Activated naive CD4-positive, alpha-beta T cell treated with anti-CD3 and anti-CD28 coated beads, Interleukin-2, amount 10 ng/mL, durations not matched to agents 7 days and 5 days (primary cell): ENCODE data around the gene NYAP1.
"Not testable (repeated sequence)": the region's sequence is repeated elsewhere in the genome, so short reads cannot be mapped to it uniquely, and the experiment has no call there.

Experiments used
- CTCF ChIA-PET: fragments of 350-600 bp; sonication (Branson Sonifier 250); formaldehyde crosslinking; loops from one replicate; lab custom pipeline; 2021; ENCODE audit warnings: antibody characterized with exemption; lab: Charles Lee
- DNase-seq: peaks from one replicate; pipeline ENCODE4 v3.0.0-alpha.2; 2020
- H3K27ac Mint-ChIP-seq: one replicate; pipeline ENCODE4 v1.8.0; 2021; ENCODE audit warnings: mild to moderate bottlenecking, moderate library complexity, mixed read lengths
- H3K27me3 Mint-ChIP-seq: one replicate; pipeline ENCODE4 v1.8.0; 2021; ENCODE audit warnings: mild to moderate bottlenecking, mixed read lengths
- H3K36me3 Mint-ChIP-seq: one replicate; pipeline ENCODE4 v1.8.0; 2021; ENCODE audit warnings: mixed read lengths
- H3K4me1 Mint-ChIP-seq: one replicate; pipeline ENCODE4 v1.8.0; 2021; ENCODE audit warnings: mixed read lengths
- H3K4me3 Mint-ChIP-seq: one replicate; pipeline ENCODE4 v1.8.0; 2021; ENCODE audit warnings: mild to moderate bottlenecking, moderate library complexity, mixed read lengths
- H3K9me3 Mint-ChIP-seq: one replicate; pipeline ENCODE4 v1.8.0; 2021; ENCODE audit warnings: mixed read lengths

NYAP1 gene

GRCh38 chr7:100446040-100446439 lies 37.7 kb upstream of the NYAP1 start:
- H3K4me3 Mint-ChIP-seq, result no peak overlapping the region
- DNase-seq, result no peak
- H3K4me1 Mint-ChIP-seq, result peaks cover 41% of the 10 kb centered on the region
- peaks cover 11% of the 10 kb centered on the region for H3K27me3 Mint-ChIP-seq
- H3K36me3 Mint-ChIP-seq, result no peaks in the 10 kb centered on the region
- CTCF ChIA-PET, result interaction anchor here (1.0 kb wide), 1 partner anchor 34 kb away, joined by 3 read pairs; the partner anchor contains the start of gene TSC22D4
- no peaks in the 10 kb centered on the region for H3K9me3 Mint-ChIP-seq
- H3K27ac Mint-ChIP-seq, result no peak overlapping the region

- not testable (repeated sequence) for H3K9me3 Mint-ChIP-seq, DNase-seq, H3K27ac Mint-ChIP-seq, H3K4me3 Mint-ChIP-seq, H3K36me3 Mint-ChIP-seq
- peaks cover 41% of the 10 kb centered on the region for H3K4me1 Mint-ChIP-seq
- CTCF ChIA-PET, result interaction anchor here (1.2 kb wide), 1 partner anchor 8 kb away, joined by 4 read pairs; no protein-coding TSS in a partner anchor
- peaks cover 11% of the 10 kb centered on the region for H3K27me3 Mint-ChIP-seq
These were observed 36.4 kb upstream of the NYAP1 start for GRCh38 chr7:100447363-100447762.

- DNase-seq, result no peak
- Mint-ChIP-seq H3K27ac (no peak overlapping the region), H3K36me3 (no peaks in the 10 kb centered on the region), H3K4me1 (peaks cover 37% of the 10 kb centered on the region), H3K27me3 (peaks cover 11% of the 10 kb centered on the region), H3K4me3 (peak overlapping the region; percentile 33), H3K9me3 (no peaks in the 10 kb centered on the region)
- CTCF ChIA-PET, result interaction anchor here (0.7 to 2.5 kb wide), 3 partner anchors 11 to 329 kb away, joined by 4 to 11 read pairs (median 9); partner anchors contain the start of gene PPP1R35
These were observed 34.4 kb upstream of the NYAP1 start for GRCh38 chr7:100449190-100449795.

- Mint-ChIP-seq H3K4me1 (peaks cover 34% of the 10 kb centered on the region), H3K27me3 (peaks cover 11% of the 10 kb centered on the region)
These were observed 31.2 kb upstream of the NYAP1 start for GRCh38 chr7:100452513-100452912.

GRCh38 chr7:100453854-100454253 lies 29.9 kb upstream of the NYAP1 start:
- not testable (repeated sequence) for H3K27me3 Mint-ChIP-seq, DNase-seq, H3K4me3 Mint-ChIP-seq, H3K36me3 Mint-ChIP-seq, H3K9me3 Mint-ChIP-seq, H3K27ac Mint-ChIP-seq
- H3K4me1 Mint-ChIP-seq, result peaks cover 34% of the 10 kb centered on the region
- CTCF ChIA-PET, result interaction anchor here (0.8 to 2.7 kb wide), 5 partner anchors 10 to 321 kb away, joined by 3 to 9 read pairs (median 5); partner anchors contain the start of gene SPACDR

More at GRCh38 chr7:100452513-100452912, 31.2 kb upstream of the NYAP1 start:
- no peak for DNase-seq
- Mint-ChIP-seq H3K9me3 (no peaks in the 10 kb centered on the region), H3K4me3 (no peak overlapping the region), H3K36me3 (no peaks in the 10 kb centered on the region), H3K27ac (no peak overlapping the region)
- CTCF ChIA-PET, result interaction anchor here (0.8 kb wide), 1 partner anchor 84 kb away, joined by 3 read pairs; no protein-coding TSS in a partner anchor

GRCh38 chr7:100455206-100455605 lies 28.5 kb upstream of the NYAP1 start:
- Mint-ChIP-seq H3K4me1 (peaks cover 30% of the 10 kb centered on the region), H3K36me3 (peaks cover 2% of the 10 kb centered on the region), H3K9me3 (no peaks in the 10 kb centered on the region), H3K27ac (peak overlapping the region; percentile 65), H3K27me3 (peaks cover 6% of the 10 kb centered on the region), H3K4me3 (no peak overlapping the region)
- DNase-seq, result no peak
- CTCF ChIA-PET, result interaction anchor here (0.8 to 2.7 kb wide), 6 partner anchors 8 to 323 kb away, joined by 3 to 9 read pairs (median 4); partner anchors contain the start of gene SPACDR

- CTCF ChIA-PET, result no interaction called here
- Mint-ChIP-seq H3K4me1 (peaks cover 22% of the 10 kb centered on the region), H3K27ac (no peak overlapping the region), H3K27me3 (no peaks in the 10 kb centered on the region), H3K9me3 (no peaks in the 10 kb centered on the region), H3K36me3 (peaks cover 8% of the 10 kb centered on the region), H3K4me3 (no peak overlapping the region)
- no peak for DNase-seq
These were observed 27.2 kb upstream of the NYAP1 start for GRCh38 chr7:100456562-100456961.

GRCh38 chr7:100457033-100457432 lies 26.7 kb upstream of the NYAP1 start:
- CTCF ChIA-PET, result interaction anchor here (0.8 kb wide), 1 partner anchor 88 kb away, joined by 4 read pairs; no protein-coding TSS in a partner anchor
- Mint-ChIP-seq H3K27ac (no peak overlapping the region), H3K4me1 (peaks cover 22% of the 10 kb centered on the region), H3K27me3 (no peaks in the 10 kb centered on the region), H3K9me3 (no peaks in the 10 kb centered on the region), H3K36me3 (peaks cover 9% of the 10 kb centered on the region), H3K4me3 (no peak overlapping the region)
- DNase-seq, result no peak

GRCh38 chr7:100464210-100464660 lies 19.5 kb upstream of the NYAP1 start, which contains the start of gene SPACDR:
Gene SPACDR (minus strand): TSS chr7:100464260. CDS start chr7:100464025, 235 bp downstream.
- Mint-ChIP-seq H3K27me3 (no peaks in the 10 kb centered on the region), H3K9me3 (no peaks in the 10 kb centered on the region), H3K36me3 (peaks cover 31% of the 10 kb centered on the region), H3K27ac (peak within 1 kb of the TSS; percentile 52), H3K4me1 (peaks cover 4% of the 10 kb centered on the region), H3K4me3 (no peak within 1 kb of the TSS)
- DNase-seq, result no peak
- CTCF ChIA-PET, result interaction anchor here (2.7 kb wide), 1 partner anchor 10 kb away, joined by 9 read pairs; no protein-coding TSS in a partner anchor

- peaks cover 7% of the 10 kb centered on the region for H3K4me1 Mint-ChIP-seq
- no peaks in the 10 kb centered on the region for H3K27me3 Mint-ChIP-seq
- H3K36me3 Mint-ChIP-seq, result peaks cover 32% of the 10 kb centered on the region
- CTCF ChIA-PET, result interaction anchor here (0.8 to 2.7 kb wide), 5 partner anchors 10 to 228 kb away, joined by 3 to 12 read pairs (median 4); no protein-coding TSS in a partner anchor
- H3K27ac Mint-ChIP-seq, result no peak overlapping the region
- no peaks in the 10 kb centered on the region for H3K9me3 Mint-ChIP-seq
- no peak overlapping the region for H3K4me3 Mint-ChIP-seq
- DNase-seq, result no peak
These were observed 18.9 kb upstream of the NYAP1 start for GRCh38 chr7:100464791-100465190.

GRCh38 chr7:100465299-100465698 lies 18.4 kb upstream of the NYAP1 start:
- no peak for DNase-seq
- H3K4me1 Mint-ChIP-seq, result peaks cover 11% of the 10 kb centered on the region
- H3K27ac Mint-ChIP-seq, result peak overlapping the region; percentile 33
- H3K27me3 Mint-ChIP-seq, result no peaks in the 10 kb centered on the region
- H3K36me3 Mint-ChIP-seq, result peaks cover 35% of the 10 kb centered on the region
- no peak overlapping the region for H3K4me3 Mint-ChIP-seq
- H3K9me3 Mint-ChIP-seq, result no peaks in the 10 kb centered on the region
- CTCF ChIA-PET, result interaction anchor here (0.8 to 2.7 kb wide), 5 partner anchors 11 to 227 kb away, joined by 3 to 12 read pairs (median 4); no protein-coding TSS in a partner anchor

GRCh38 chr7:100465702-100466311 lies 17.9 kb upstream of the NYAP1 start:
- H3K4me1 Mint-ChIP-seq, result peaks cover 15% of the 10 kb centered on the region
- DNase-seq, result no peak
- H3K27ac Mint-ChIP-seq, result peak overlapping the region; percentile 33
- CTCF ChIA-PET, result interaction anchor here (0.8 to 2.7 kb wide), 5 partner anchors 11 to 227 kb away, joined by 3 to 12 read pairs (median 4); no protein-coding TSS in a partner anchor
- no peaks in the 10 kb centered on the region for H3K27me3 Mint-ChIP-seq
- H3K36me3 Mint-ChIP-seq, result peaks cover 35% of the 10 kb centered on the region
- H3K9me3 Mint-ChIP-seq, result no peaks in the 10 kb centered on the region
- no peak overlapping the region for H3K4me3 Mint-ChIP-seq

GRCh38 chr7:100466653-100467605 lies 16.8 kb upstream of the NYAP1 start:
- peaks cover 35% of the 10 kb centered on the region for H3K36me3 Mint-ChIP-seq
- H3K9me3 Mint-ChIP-seq, result no peaks in the 10 kb centered on the region
- H3K27me3 Mint-ChIP-seq, result no peaks in the 10 kb centered on the region
- peaks cover 17% of the 10 kb centered on the region for H3K4me1 Mint-ChIP-seq
- no peak overlapping the region for H3K27ac Mint-ChIP-seq
- CTCF ChIA-PET, result interaction anchor here (2.3 kb wide), 1 partner anchor 93 kb away, joined by 12 read pairs; no protein-coding TSS in a partner anchor
- DNase-seq, result no peak
- H3K4me3 Mint-ChIP-seq, result no peak overlapping the region
